Neural progenitor cell (in vitro differentiated cells): ENCODE measurements around the gene SMURF1. TPM values are rescaled to one million over a fixed set of nuclear protein-coding genes. Genes with fewer than 3 reads are reported as not detected.

ENCODE experiments used
- DNase-seq: peaks from one replicate; pipeline ENCODE4 v3.0.0-alpha.2; 2016; ENCODE audit warnings: low spot score
- H2AFZ ChIP-seq: fragments of 200-600 bp; sonication (generic); replicated peaks from 2 replicates; pipeline ENCODE4 v1.6.1; 2016; ENCODE audit warnings: antibody characterized with exemption
- H3F3A ChIP-seq: fragments of 200-600 bp; sonication (generic); 2 replicates; pipeline ENCODE4 v1.6.1; 2016; ENCODE audit warnings: antibody characterized with exemption, low read depth
- H3K27ac ChIP-seq: fragments of 200-600 bp; sonication (generic); 2 replicates; pipeline ENCODE4 v1.5.1; 2016; ENCODE audit warnings: mild to moderate bottlenecking
- H3K27me3 ChIP-seq: fragments of 200-600 bp; sonication (generic); 2 replicates; pipeline ENCODE4 v1.6.1; 2016; ENCODE audit warnings: mild to moderate bottlenecking, moderate library complexity
- H3K36me3 ChIP-seq: fragments of 200-600 bp; sonication (generic); 2 replicates; pipeline ENCODE4 v1.5.1; 2016
- H3K4me1 ChIP-seq: fragments of 200-600 bp; sonication (generic); 2 replicates; pipeline ENCODE4 v1.6.1; 2016; ENCODE audit warnings: mixed run types
- H3K4me2 ChIP-seq: fragments of 200-600 bp; sonication (generic); 2 replicates; pipeline ENCODE4 v1.6.1; 2016
- H3K4me3 ChIP-seq: fragments of 200-600 bp; sonication (generic); 2 replicates; pipeline ENCODE4 v1.5.1; 2016
- H3K79me2 ChIP-seq: fragments of 200-600 bp; sonication (generic); 2 replicates; pipeline ENCODE4 v1.6.1; 2016; ENCODE audit warnings: low read depth
- H3K9ac ChIP-seq: fragments of 200-600 bp; sonication (generic); 2 replicates; pipeline ENCODE4 v1.6.1; 2016
- H3K9me3 ChIP-seq: fragments of 200-600 bp; sonication (generic); 2 replicates; pipeline ENCODE4 v1.5.1; 2016; ENCODE audit warnings: low read depth
- H4K20me1 ChIP-seq: fragments of 200-600 bp; sonication (generic); 2 replicates; pipeline ENCODE4 v1.6.1; 2016; ENCODE audit warnings: low read depth
- H3K27ac Mint-ChIP-seq: 3 replicates; pipeline ENCODE4 v1.8.0; 2021; ENCODE audit warnings: mixed read lengths
- H3K27me3 Mint-ChIP-seq: 2 replicates; pipeline ENCODE4 v1.8.0; 2022; ENCODE audit warnings: low read depth, mild to moderate bottlenecking, inconsistent platforms, moderate library complexity, mixed read lengths; ENCODE audit not compliant: insufficient read depth
- H3K36me3 Mint-ChIP-seq: 3 replicates; pipeline ENCODE4 v1.8.0; 2021; ENCODE audit warnings: mixed read lengths
- H3K4me1 Mint-ChIP-seq: 3 replicates; pipeline ENCODE4 v1.8.0; 2021; ENCODE audit warnings: mixed read lengths
- H3K4me3 Mint-ChIP-seq: 3 replicates; pipeline ENCODE4 v1.8.0; 2021; ENCODE audit warnings: mild to moderate bottlenecking, moderate library complexity, mixed read lengths
- H3K9me3 Mint-ChIP-seq: 3 replicates; pipeline ENCODE4 v1.8.0; 2020; ENCODE audit warnings: mixed read lengths
- EZH2 ChIP-seq: fragments of 200-600 bp; sonication (generic); IDR thresholded peaks from 2 replicates; pipeline ENCODE4 v1.6.1; 2017; ENCODE audit warnings: antibody characterized with exemption, mild to moderate bottlenecking, moderate library complexity
- EZH2phosphoT487 ChIP-seq: fragments of 200-600 bp; sonication (generic); IDR thresholded peaks from 2 replicates; pipeline ENCODE4 v1.6.1; 2017; ENCODE audit warnings: antibody characterized with exemption
- total RNA-seq: library from RNA; depleted of rRNA; stranded (reverse); fragments of >200 nt; gene quantifications from 2 replicates; pipeline ENCODE4 v1.2.3, GENCODE V29; 2015; ENCODE audit warnings: low replicate concordance
- TF ChIP-seq, protein P1 (sequence below): fragments of 200-600 bp; sonication (generic); IDR thresholded peaks from 2 replicates; pipeline ENCODE4 v1.5.1; 2017; ENCODE audit warnings: antibody characterized with exemption, mild to moderate bottlenecking

The SMURF1 gene
- total RNA-seq, 1 donor from 2014 or later: 31.0 TPM

DNA sequence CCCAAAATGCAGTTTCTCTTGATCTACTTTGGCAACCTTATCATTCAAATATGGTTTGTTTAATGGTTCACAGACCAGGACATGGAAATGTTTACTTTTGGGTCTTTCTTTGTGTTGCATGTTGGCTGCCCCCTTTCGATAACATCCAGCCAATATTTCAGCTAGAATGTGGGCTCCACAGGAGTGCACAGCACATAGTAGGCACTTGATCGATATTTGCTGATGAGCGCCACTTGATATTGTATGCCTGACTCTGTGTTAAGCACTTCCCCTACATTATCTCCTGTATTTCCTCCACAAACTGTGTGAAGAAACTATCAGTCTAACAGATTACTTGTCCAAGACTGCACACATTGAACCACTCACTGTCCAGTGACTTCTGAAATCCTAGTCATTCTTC is 60.2 kb downstream of the SMURF1 start:
- Histone ChIP-seq H3K36me3 (no peaks in the 10 kb centered on the region), H3K4me3 (no peak overlapping the region), H3K9ac (no peak overlapping the region), H3K27me3 (no peaks in the 10 kb centered on the region), H2AFZ (no peak overlapping the region), H4K20me1 (peaks cover 32% of the 10 kb centered on the region), H3F3A (no peaks in the 10 kb centered on the region), H3K4me2 (no peak overlapping the region), H3K79me2 (peaks cover 82% of the 10 kb centered on the region), H3K27ac (no peak overlapping the region), H3K9me3 (no peaks in the 10 kb centered on the region), H3K4me1 (peaks cover 14% of the 10 kb centered on the region)
- peaks cover 23% of the 10 kb centered on the region for H3K36me3 Mint-ChIP-seq
- peaks cover 15% of the 10 kb centered on the region for H3K4me1 Mint-ChIP-seq
- DNase-seq: no peak
- no peaks in the 10 kb centered on the region for H3K27me3 Mint-ChIP-seq
- H3K4me3 Mint-ChIP-seq: no peak overlapping the region
- TF ChIP-seq, protein P1, sequence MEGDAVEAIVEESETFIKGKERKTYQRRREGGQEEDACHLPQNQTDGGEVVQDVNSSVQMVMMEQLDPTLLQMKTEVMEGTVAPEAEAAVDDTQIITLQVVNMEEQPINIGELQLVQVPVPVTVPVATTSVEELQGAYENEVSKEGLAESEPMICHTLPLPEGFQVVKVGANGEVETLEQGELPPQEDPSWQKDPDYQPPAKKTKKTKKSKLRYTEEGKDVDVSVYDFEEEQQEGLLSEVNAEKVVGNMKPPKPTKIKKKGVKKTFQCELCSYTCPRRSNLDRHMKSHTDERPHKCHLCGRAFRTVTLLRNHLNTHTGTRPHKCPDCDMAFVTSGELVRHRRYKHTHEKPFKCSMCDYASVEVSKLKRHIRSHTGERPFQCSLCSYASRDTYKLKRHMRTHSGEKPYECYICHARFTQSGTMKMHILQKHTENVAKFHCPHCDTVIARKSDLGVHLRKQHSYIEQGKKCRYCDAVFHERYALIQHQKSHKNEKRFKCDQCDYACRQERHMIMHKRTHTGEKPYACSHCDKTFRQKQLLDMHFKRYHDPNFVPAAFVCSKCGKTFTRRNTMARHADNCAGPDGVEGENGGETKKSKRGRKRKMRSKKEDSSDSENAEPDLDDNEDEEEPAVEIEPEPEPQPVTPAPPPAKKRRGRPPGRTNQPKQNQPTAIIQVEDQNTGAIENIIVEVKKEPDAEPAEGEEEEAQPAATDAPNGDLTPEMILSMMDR: no peak
- TF ChIP-seq EZH2phosphoT487 (no peak), EZH2 (no peak)
- no peak overlapping the region for H3K27ac Mint-ChIP-seq
- peaks cover 22% of the 10 kb centered on the region for H3K9me3 Mint-ChIP-seq

DNA sequence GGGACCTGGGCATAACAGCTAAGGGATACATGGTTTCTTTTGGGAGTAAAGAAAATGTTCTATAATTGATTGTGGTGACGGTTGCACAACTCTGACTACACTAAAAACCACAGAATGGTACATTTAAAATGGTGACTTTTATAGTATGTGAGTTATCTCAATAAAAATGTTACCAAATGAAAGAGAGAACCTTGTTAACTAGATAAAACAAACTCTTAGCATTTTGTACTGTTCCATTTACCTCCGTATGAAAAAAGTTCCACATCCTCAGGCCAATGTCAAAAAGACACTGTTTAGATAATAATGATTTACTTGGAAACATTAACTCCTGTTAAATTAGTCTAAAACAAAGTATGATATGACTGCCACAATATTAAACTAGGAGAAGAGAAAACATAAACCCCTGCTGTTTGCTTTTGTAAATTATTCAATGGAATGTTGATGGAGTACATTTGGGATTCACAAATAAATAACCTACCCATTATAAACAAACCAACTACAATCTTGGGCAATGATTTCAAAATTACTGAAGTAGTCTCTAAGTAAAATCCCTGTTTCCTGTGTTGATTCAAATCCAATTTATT is 60.7 kb downstream of the SMURF1 start:
- no peaks in the 10 kb centered on the region for H3K9me3 ChIP-seq
- no peaks in the 10 kb centered on the region for H3F3A ChIP-seq
- Mint-ChIP-seq H3K27ac (no peak overlapping the region), H3K27me3 (no peaks in the 10 kb centered on the region), H3K4me3 (no peak overlapping the region), H3K36me3 (peaks cover 19% of the 10 kb centered on the region), H3K9me3 (peaks cover 19% of the 10 kb centered on the region), H3K4me1 (peaks cover 12% of the 10 kb centered on the region)
- no peak overlapping the region for H3K4me2 ChIP-seq
- TF ChIP-seq, protein P1: no peak
- TF ChIP-seq EZH2 (no peak), EZH2phosphoT487 (no peak)
- H4K20me1 ChIP-seq: peaks cover 36% of the 10 kb centered on the region
- no peaks in the 10 kb centered on the region for H3K27me3 ChIP-seq
- no peak overlapping the region for H3K9ac ChIP-seq
- no peak overlapping the region for H3K4me3 ChIP-seq
- DNase-seq: no peak
- no peak overlapping the region for H3K27ac ChIP-seq
- peaks cover 14% of the 10 kb centered on the region for H3K4me1 ChIP-seq
- H3K79me2 ChIP-seq: peaks cover 82% of the 10 kb centered on the region
- no peak overlapping the region for H2AFZ ChIP-seq
- no peaks in the 10 kb centered on the region for H3K36me3 ChIP-seq

DNA sequence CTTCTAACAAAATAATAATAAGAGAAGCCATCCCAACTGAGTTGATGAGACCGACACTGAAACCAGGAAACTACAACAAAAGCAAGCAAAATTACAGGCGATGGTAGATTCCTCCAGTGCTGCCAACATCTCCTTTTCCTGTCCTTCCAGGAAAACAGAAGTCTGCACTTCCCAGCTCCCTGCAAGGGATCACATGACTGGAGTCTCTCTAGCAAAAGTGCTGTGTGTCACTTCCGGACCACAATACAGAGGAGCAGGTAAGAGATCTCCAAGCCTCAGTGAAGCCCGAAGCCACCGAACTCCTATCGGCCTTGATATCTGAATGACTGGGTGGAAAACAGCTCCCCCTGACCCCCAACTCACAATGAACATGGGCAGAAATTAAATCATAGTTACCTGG is 63.2 kb downstream of the SMURF1 start:
- TF ChIP-seq EZH2 (no peak), EZH2phosphoT487 (no peak)
- H3K36me3 Mint-ChIP-seq: peaks cover 6% of the 10 kb centered on the region
- peaks cover 81% of the 10 kb centered on the region for H3K79me2 ChIP-seq
- no peaks in the 10 kb centered on the region for H3K9me3 ChIP-seq
- H3K27ac ChIP-seq: no peak overlapping the region
- H2AFZ ChIP-seq: no peak overlapping the region
- H3F3A ChIP-seq: no peaks in the 10 kb centered on the region
- no peaks in the 10 kb centered on the region for H3K36me3 ChIP-seq
- no peaks in the 10 kb centered on the region for H3K27me3 Mint-ChIP-seq
- H3K4me1 ChIP-seq: peaks cover 14% of the 10 kb centered on the region
- H3K4me3 ChIP-seq: no peak overlapping the region
- no peak for DNase-seq
- no peak overlapping the region for H3K9ac ChIP-seq
- no peak overlapping the region for H3K27ac Mint-ChIP-seq
- H3K4me3 Mint-ChIP-seq: no peak overlapping the region
- no peaks in the 10 kb centered on the region for H3K27me3 ChIP-seq
- peaks cover 7% of the 10 kb centered on the region for H3K9me3 Mint-ChIP-seq
- H3K4me2 ChIP-seq: no peak overlapping the region
- H3K4me1 Mint-ChIP-seq: peaks cover 11% of the 10 kb centered on the region
- peaks cover 32% of the 10 kb centered on the region for H4K20me1 ChIP-seq

DNA sequence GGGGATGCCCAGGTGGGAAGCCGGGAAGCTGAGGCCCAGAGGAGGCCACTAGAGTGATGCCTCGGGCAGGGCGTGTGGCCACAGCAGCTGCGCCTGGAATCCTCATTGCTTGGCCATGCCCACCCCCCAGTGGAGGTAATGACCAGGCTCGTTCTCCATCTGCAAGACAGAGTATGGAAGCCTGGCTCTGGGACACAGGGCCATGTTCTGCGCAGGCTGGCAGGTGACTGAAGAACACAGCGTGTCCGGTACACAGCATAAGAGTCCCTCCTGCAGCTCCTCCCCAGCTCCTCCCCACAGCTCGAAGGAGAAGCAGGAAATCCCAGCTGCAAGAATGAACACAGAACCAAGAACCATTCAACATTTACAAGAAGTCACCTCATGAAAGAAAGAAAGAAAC is 64.8 kb downstream of the SMURF1 start:
- no peaks in the 10 kb centered on the region for H3K27me3 ChIP-seq
- peaks cover 11% of the 10 kb centered on the region for H3K4me1 Mint-ChIP-seq
- DNase-seq: no peak
- no peaks in the 10 kb centered on the region for H3K9me3 ChIP-seq
- no peaks in the 10 kb centered on the region for H3F3A ChIP-seq
- no peak overlapping the region for H3K27ac Mint-ChIP-seq
- H3K36me3 ChIP-seq: no peaks in the 10 kb centered on the region
- H3K9ac ChIP-seq: no peak overlapping the region
- H4K20me1 ChIP-seq: peaks cover 39% of the 10 kb centered on the region
- H3K9me3 Mint-ChIP-seq: no peaks in the 10 kb centered on the region
- no peaks in the 10 kb centered on the region for H3K36me3 Mint-ChIP-seq
- H3K4me1 ChIP-seq: peaks cover 14% of the 10 kb centered on the region
- TF ChIP-seq EZH2phosphoT487: no peak
- TF ChIP-seq, protein P1: no peak
- TF ChIP-seq EZH2: no peak
- H3K4me3 ChIP-seq: no peak overlapping the region
- H3K4me2 ChIP-seq: no peak overlapping the region
- H3K79me2 ChIP-seq: peaks cover 80% of the 10 kb centered on the region
- H3K4me3 Mint-ChIP-seq: no peak overlapping the region
- no peak overlapping the region for H3K27ac ChIP-seq
- no peak overlapping the region for H2AFZ ChIP-seq
- H3K27me3 Mint-ChIP-seq: no peaks in the 10 kb centered on the region
